Measurements from ENCODE around the gene NCBP2.
A peak's percentile ranks its signal among the peaks of the same experiment; 100 is the strongest.

Gene NCBP2

DNA sequence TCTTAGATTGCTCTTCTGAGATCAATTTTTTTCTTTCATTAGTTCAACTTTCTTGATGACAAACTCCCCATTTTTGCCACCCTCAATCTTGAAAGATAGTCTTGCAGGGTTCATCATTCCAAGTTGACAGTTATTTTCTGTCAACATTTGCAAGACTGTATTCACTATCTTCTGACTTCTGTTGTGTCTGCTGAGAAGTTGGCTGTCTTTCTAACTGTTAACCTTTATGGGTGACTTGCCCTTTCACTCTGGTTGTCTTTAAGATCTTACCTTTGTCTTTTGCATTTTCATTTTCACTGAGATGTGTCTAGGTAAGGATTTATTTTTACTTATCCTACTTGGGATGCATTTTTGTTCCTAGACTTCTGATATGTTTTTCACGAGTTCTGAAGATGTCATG, 40.9 kb upstream of the NCBP2 start:
- no peak overlapping the region for H3K4me3 ChIP-seq (ENCODE audit: severe bottlenecking)
- no peaks in the 10 kb centered on the region for H3K4me1 ChIP-seq (ENCODE audit: insufficient read depth, poor library complexity, severe bottlenecking)
- TF ChIP-seq, protein P1, sequence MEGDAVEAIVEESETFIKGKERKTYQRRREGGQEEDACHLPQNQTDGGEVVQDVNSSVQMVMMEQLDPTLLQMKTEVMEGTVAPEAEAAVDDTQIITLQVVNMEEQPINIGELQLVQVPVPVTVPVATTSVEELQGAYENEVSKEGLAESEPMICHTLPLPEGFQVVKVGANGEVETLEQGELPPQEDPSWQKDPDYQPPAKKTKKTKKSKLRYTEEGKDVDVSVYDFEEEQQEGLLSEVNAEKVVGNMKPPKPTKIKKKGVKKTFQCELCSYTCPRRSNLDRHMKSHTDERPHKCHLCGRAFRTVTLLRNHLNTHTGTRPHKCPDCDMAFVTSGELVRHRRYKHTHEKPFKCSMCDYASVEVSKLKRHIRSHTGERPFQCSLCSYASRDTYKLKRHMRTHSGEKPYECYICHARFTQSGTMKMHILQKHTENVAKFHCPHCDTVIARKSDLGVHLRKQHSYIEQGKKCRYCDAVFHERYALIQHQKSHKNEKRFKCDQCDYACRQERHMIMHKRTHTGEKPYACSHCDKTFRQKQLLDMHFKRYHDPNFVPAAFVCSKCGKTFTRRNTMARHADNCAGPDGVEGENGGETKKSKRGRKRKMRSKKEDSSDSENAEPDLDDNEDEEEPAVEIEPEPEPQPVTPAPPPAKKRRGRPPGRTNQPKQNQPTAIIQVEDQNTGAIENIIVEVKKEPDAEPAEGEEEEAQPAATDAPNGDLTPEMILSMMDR (IDR thresholded peaks at IDR 0.05; ENCODE audit: poor library complexity, severe bottlenecking), result no peak
- no peaks in the 10 kb centered on the region for H3K36me3 ChIP-seq (ENCODE audit: low read depth)
- no peaks in the 10 kb centered on the region for H3K9me3 ChIP-seq (ENCODE audit: severe bottlenecking)
- no peak overlapping the region for H3K27ac ChIP-seq (ENCODE audit: poor library complexity, severe bottlenecking)
- no peaks in the 10 kb centered on the region for H3K27me3 ChIP-seq (ENCODE audit: insufficient read depth, poor library complexity, severe bottlenecking)
- ATAC-seq (ENCODE audit: low read depth) (no peak), DNase-seq (ENCODE audit: low spot score) (no peak)

DNA sequence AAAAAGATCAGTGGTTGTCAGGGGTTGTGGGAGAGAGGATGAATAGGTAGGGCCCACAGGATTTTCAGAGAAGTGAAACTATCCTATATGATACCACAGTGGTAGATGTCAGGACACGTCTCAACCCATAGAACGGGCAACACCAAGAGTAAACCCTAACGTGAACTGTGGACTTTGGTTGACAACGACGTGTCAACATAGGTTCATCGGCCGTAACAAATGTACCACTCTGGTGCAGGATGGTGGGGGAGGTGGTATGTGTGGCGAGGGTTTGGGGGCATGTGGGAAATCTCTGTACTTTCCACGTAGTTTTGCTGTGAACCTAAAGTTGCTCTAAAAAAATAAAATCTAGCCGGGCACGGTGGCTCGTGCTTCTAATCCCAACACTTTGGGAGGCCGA, 39.3 kb upstream of the NCBP2 start:
- H3K27me3 ChIP-seq (ENCODE audit: insufficient read depth, poor library complexity, severe bottlenecking), result no peaks in the 10 kb centered on the region
- no peak overlapping the region for H3K4me3 ChIP-seq (ENCODE audit: severe bottlenecking)
- TF ChIP-seq, protein P1 (IDR thresholded peaks at IDR 0.05; ENCODE audit: poor library complexity, severe bottlenecking), result no peak
- no peak for DNase-seq (ENCODE audit: low spot score)
- no peaks in the 10 kb centered on the region for H3K9me3 ChIP-seq (ENCODE audit: severe bottlenecking)
- no peak overlapping the region for H3K27ac ChIP-seq (ENCODE audit: poor library complexity, severe bottlenecking)
- H3K36me3 ChIP-seq (ENCODE audit: low read depth), result no peaks in the 10 kb centered on the region
- no peaks in the 10 kb centered on the region for H3K4me1 ChIP-seq (ENCODE audit: insufficient read depth, poor library complexity, severe bottlenecking)
- no peak for ATAC-seq (ENCODE audit: low read depth)

DNA sequence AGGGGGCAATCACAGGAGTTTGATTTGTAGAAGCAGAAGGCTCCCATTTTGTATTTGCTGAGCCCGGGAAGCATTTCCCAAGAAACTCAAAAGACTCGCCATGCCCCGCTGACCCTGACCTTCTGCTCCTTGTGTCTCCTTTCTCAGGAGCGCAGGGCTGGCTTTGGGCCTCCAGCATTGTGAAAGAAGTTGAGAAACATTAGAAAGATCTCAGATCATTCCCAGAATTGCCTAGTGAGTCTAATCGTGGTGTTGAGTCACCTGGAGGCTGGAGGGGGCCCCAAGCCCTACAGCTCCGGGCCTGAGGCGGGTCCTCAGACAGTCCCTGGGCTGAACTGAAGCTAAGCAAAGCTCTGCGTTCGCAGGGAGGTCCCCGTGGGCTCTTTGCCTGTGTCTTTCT, 37.2 kb upstream of the NCBP2 start:
- TF ChIP-seq, protein P1 (IDR thresholded peaks at IDR 0.05; ENCODE audit: poor library complexity, severe bottlenecking), result no peak
- no peaks in the 10 kb centered on the region for H3K4me1 ChIP-seq (ENCODE audit: insufficient read depth, poor library complexity, severe bottlenecking)
- no peak overlapping the region for H3K27ac ChIP-seq (ENCODE audit: poor library complexity, severe bottlenecking)
- no peaks in the 10 kb centered on the region for H3K9me3 ChIP-seq (ENCODE audit: severe bottlenecking)
- peak; percentile 33; the same call in 1 of the 3 replicates for ATAC-seq (ENCODE audit: low read depth)
- no peak overlapping the region for H3K4me3 ChIP-seq (ENCODE audit: severe bottlenecking)
- no peaks in the 10 kb centered on the region for H3K27me3 ChIP-seq (ENCODE audit: insufficient read depth, poor library complexity, severe bottlenecking)
- DNase-seq (ENCODE audit: low spot score), result peak; percentile 11
- H3K36me3 ChIP-seq (ENCODE audit: low read depth), result no peaks in the 10 kb centered on the region

DNA sequence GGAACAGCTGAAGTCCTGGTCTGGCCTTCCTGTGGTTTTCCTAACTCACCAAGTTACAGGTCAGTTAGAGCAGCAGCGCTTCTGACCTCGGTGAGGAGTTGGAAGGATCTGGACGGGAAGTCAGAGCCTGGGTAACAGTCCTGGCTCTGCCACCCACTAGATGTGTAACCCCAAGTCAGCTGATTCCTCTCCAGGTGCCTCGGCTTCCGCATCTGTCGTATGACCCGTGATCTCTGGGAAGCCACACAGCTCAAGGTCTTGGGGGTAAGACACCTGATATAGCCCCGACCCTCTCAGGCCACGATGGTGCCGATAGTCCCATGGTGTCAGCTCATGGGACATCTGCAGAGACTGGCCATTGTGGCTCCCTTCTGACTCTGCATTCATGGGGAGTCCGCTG, 34.6 kb upstream of the NCBP2 start:
- DNase-seq (ENCODE audit: low spot score), result peak; percentile 29
- TF ChIP-seq, protein P1 (IDR thresholded peaks at IDR 0.05; ENCODE audit: poor library complexity, severe bottlenecking), result no peak
- ATAC-seq (ENCODE audit: low read depth), result no peak
- H3K4me1 ChIP-seq (ENCODE audit: insufficient read depth, poor library complexity, severe bottlenecking), result no peaks in the 10 kb centered on the region
- no peaks in the 10 kb centered on the region for H3K9me3 ChIP-seq (ENCODE audit: severe bottlenecking)
- no peaks in the 10 kb centered on the region for H3K27me3 ChIP-seq (ENCODE audit: insufficient read depth, poor library complexity, severe bottlenecking)
- no peak overlapping the region for H3K27ac ChIP-seq (ENCODE audit: poor library complexity, severe bottlenecking)
- H3K4me3 ChIP-seq (ENCODE audit: severe bottlenecking), result no peak overlapping the region
- no peaks in the 10 kb centered on the region for H3K36me3 ChIP-seq (ENCODE audit: low read depth)

DNA sequence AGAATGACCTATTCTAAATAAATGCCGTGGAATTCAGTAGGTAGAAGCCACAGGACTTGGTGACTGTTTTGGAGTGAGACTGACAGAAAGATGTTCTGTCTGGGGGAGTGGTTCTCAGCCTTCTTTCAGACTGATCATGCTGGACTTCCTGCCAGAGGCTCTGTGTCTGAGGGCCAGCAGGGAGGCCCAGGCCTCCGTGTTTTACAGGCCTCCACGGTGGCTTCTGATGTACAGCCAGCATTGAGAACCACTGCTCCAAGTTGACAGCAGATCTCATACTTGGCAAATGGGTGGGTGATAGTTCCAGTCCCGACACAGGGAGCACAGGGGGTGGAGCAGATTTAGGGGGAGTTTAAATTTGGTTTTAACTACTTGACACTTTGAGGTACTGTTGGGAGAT, 33.0 kb upstream of the NCBP2 start:
- TF ChIP-seq, protein P1 (IDR thresholded peaks at IDR 0.05; ENCODE audit: poor library complexity, severe bottlenecking), result no peak
- DNase-seq (ENCODE audit: low spot score), result no peak
- H3K27ac ChIP-seq (ENCODE audit: poor library complexity, severe bottlenecking), result no peak overlapping the region
- no peaks in the 10 kb centered on the region for H3K9me3 ChIP-seq (ENCODE audit: severe bottlenecking)
- no peaks in the 10 kb centered on the region for H3K36me3 ChIP-seq (ENCODE audit: low read depth)
- H3K27me3 ChIP-seq (ENCODE audit: insufficient read depth, poor library complexity, severe bottlenecking), result no peaks in the 10 kb centered on the region
- no peak for ATAC-seq (ENCODE audit: low read depth)
- H3K4me3 ChIP-seq (ENCODE audit: severe bottlenecking), result no peak overlapping the region
- no peaks in the 10 kb centered on the region for H3K4me1 ChIP-seq (ENCODE audit: insufficient read depth, poor library complexity, severe bottlenecking)

All from RWPE2 (cell line).